HepG2 (cell line): ENCODE results near the gene SLC22A5. TPM values are rescaled to one million over a fixed set of nuclear protein-coding genes. Genes with fewer than 3 reads are reported as not detected.

Experiments used
- CBX5 ChIP-seq: sonication (generic); formaldehyde crosslinking; IDR thresholded peaks from 2 replicates; pipeline ENCODE4 v1.4.0; 2020; ENCODE audit warnings: missing genetic modification reagents, borderline replicate concordance
- CHD2 ChIP-seq: IDR thresholded peaks from 2 replicates; pipeline ENCODE4 v1.6.1; 2011; ENCODE audit warnings: low read depth, low read length, improper control_type of control experiment
- FOXA3 ChIP-seq: IDR thresholded peaks from 2 replicates; pipeline ENCODE4 v1.6.1; 2016; ENCODE audit warnings: missing genetic modification reagents, missing compliant biosample characterization
- MTF2 ChIP-seq: sonication (generic); formaldehyde crosslinking; IDR thresholded peaks from 2 replicates; pipeline ENCODE4 v1.5.0; 2020; ENCODE audit warnings: missing genetic modification reagents, borderline replicate concordance
- MXI1 ChIP-seq: IDR thresholded peaks from 3 replicates; pipeline ENCODE4 v1.6.1; 2012; ENCODE audit warnings: low read depth, low read length, inconsistent platforms, borderline replicate concordance
- NCOR1 ChIP-seq: fragments of 200-600 bp; sonication (generic); IDR thresholded peaks from 2 replicates; pipeline ENCODE4 v1.7.0; 2017; ENCODE audit warnings: antibody characterized with exemption, low read length, borderline replicate concordance
- RBFOX2 ChIP-seq: fragments of 200-400 bp; formaldehyde crosslinking; IDR thresholded peaks from 2 replicates; pipeline ENCODE4 v1.6.1; 2017; ENCODE audit warnings: low read depth, mild to moderate bottlenecking, low read length
- REPIN1 ChIP-seq: sonication (generic); formaldehyde crosslinking; IDR thresholded peaks from 2 replicates; pipeline ENCODE4 v1.8.0; 2022; ENCODE audit warnings: missing genetic modification reagents, low read depth, mild to moderate bottlenecking, borderline replicate concordance
- SMAD9 ChIP-seq: sonication (generic); formaldehyde crosslinking; IDR thresholded peaks from 2 replicates; pipeline ENCODE4 v1.5.1; 2020; ENCODE audit warnings: mild to moderate bottlenecking, missing genetic modification reagents
- TOPORS ChIP-seq: sonication (generic); formaldehyde crosslinking; IDR thresholded peaks from 2 replicates; pipeline ENCODE4 v1.8.0; 2023; ENCODE audit warnings: mild to moderate bottlenecking, missing genetic modification reagents
- XBP1 ChIP-seq: sonication (generic); formaldehyde crosslinking; IDR thresholded peaks from 2 replicates; pipeline ENCODE4 v1.5.0; 2020; ENCODE audit warnings: missing genetic modification reagents
- ZNF3 ChIP-seq: IDR thresholded peaks from 2 replicates; pipeline ENCODE4 v1.7.0; 2017; ENCODE audit warnings: inconsistent platforms
- ZNF441 ChIP-seq: sonication (generic); formaldehyde crosslinking; IDR thresholded peaks from 2 replicates; pipeline ENCODE4 v1.7.0; 2021; ENCODE audit warnings: missing genetic modification reagents, borderline replicate concordance
- ZNF510 ChIP-seq: sonication (generic); formaldehyde crosslinking; IDR thresholded peaks from 2 replicates; pipeline ENCODE4 v1.4.0; 2020; ENCODE audit warnings: low read depth, mild to moderate bottlenecking, missing genetic modification reagents
- ZNF557 ChIP-seq: sonication (generic); formaldehyde crosslinking; IDR thresholded peaks from 2 replicates; pipeline ENCODE4 v1.4.0; 2020; ENCODE audit warnings: missing genetic modification reagents
- ZNF619 ChIP-seq: sonication (generic); formaldehyde crosslinking; IDR thresholded peaks from 2 replicates; pipeline ENCODE4 v1.4.0; 2020; ENCODE audit warnings: mild to moderate bottlenecking, missing genetic modification reagents
- ZNF709 ChIP-seq: sonication (generic); formaldehyde crosslinking; IDR thresholded peaks from 2 replicates; pipeline ENCODE4 v1.5.0; 2020; ENCODE audit warnings: mild to moderate bottlenecking, missing genetic modification reagents
- ZNF746 ChIP-seq: sonication (generic); formaldehyde crosslinking; IDR thresholded peaks from 2 replicates; pipeline ENCODE4 v1.8.0; 2022; ENCODE audit warnings: mild to moderate bottlenecking, missing genetic modification reagents
- ZNF776 ChIP-seq: sonication (generic); formaldehyde crosslinking; IDR thresholded peaks from 2 replicates; pipeline ENCODE4 v1.4.0; 2020; ENCODE audit warnings: mild to moderate bottlenecking, missing genetic modification reagents
- polyA plus RNA-seq, 8 experiments: library from polyadenylated mRNA; depleted of rRNA in 3 of 8; stranded (reverse) in 7 of 8; unstranded in 1 of 8; fragments of >200 nt; fragmentation: Illumina TruSeq in 4 of 8; extraction: Trizol in 4 of 8; gene quantifications; 2 replicates each; pipeline versions ENCODE4 v1.2.1 to v1.2.3, GENCODE V29; 2011 to 2016; ENCODE audit warnings: low read depth in 4 of 8, missing spikeins in 1 of 8, mixed read lengths in 1 of 8; ENCODE audit not compliant: insufficient read depth in 1 of 8
- total RNA-seq, 5 experiments: library from RNA; depleted of rRNA; stranded (reverse); fragments of >200 nt; fragmentation: Illumina TruSeq; extraction: Trizol; gene quantifications; 2 replicates each; pipeline ENCODE4 v1.2.3, GENCODE V29; 2016; ENCODE audit warnings: low read depth in 1 of 5
- TF ChIP-seq, protein P1 (sequence below): sonication (generic); formaldehyde crosslinking; IDR thresholded peaks from 2 replicates; pipeline ENCODE4 v1.8.1; 2022; ENCODE audit warnings: mild to moderate bottlenecking, missing genetic modification reagents
- TF ChIP-seq, protein P2 (sequence below): IDR thresholded peaks from 2 replicates; pipeline ENCODE4 v1.6.1; 2016; ENCODE audit warnings: missing compliant biosample characterization, missing genetic modification reagents, borderline replicate concordance
- TF ChIP-seq, protein P3 (sequence below): sonication (generic); formaldehyde crosslinking; IDR thresholded peaks from 2 replicates; pipeline ENCODE4 v1.4.0; 2020; ENCODE audit warnings: missing genetic modification reagents; ENCODE audit errors: not compliant biosample characterization
- TF ChIP-seq, protein P4 (sequence below): sonication (generic); formaldehyde crosslinking; IDR thresholded peaks from 2 replicates; pipeline ENCODE4 v1.4.0; 2020; ENCODE audit warnings: missing genetic modification reagents
- TF ChIP-seq, protein P5 (sequence below): sonication (generic); formaldehyde crosslinking; IDR thresholded peaks from 2 replicates; pipeline ENCODE4 v1.4.0; 2020; ENCODE audit warnings: missing genetic modification reagents, low read depth, mild to moderate bottlenecking, borderline replicate concordance

Gene SLC22A5
- total and polyA plus RNA-seq, 2 of the 13 experiments (the other 11 are each of a cell fraction or from before 2014, with no cell fraction given), result 7.1 to 15.1 TPM

DNA sequence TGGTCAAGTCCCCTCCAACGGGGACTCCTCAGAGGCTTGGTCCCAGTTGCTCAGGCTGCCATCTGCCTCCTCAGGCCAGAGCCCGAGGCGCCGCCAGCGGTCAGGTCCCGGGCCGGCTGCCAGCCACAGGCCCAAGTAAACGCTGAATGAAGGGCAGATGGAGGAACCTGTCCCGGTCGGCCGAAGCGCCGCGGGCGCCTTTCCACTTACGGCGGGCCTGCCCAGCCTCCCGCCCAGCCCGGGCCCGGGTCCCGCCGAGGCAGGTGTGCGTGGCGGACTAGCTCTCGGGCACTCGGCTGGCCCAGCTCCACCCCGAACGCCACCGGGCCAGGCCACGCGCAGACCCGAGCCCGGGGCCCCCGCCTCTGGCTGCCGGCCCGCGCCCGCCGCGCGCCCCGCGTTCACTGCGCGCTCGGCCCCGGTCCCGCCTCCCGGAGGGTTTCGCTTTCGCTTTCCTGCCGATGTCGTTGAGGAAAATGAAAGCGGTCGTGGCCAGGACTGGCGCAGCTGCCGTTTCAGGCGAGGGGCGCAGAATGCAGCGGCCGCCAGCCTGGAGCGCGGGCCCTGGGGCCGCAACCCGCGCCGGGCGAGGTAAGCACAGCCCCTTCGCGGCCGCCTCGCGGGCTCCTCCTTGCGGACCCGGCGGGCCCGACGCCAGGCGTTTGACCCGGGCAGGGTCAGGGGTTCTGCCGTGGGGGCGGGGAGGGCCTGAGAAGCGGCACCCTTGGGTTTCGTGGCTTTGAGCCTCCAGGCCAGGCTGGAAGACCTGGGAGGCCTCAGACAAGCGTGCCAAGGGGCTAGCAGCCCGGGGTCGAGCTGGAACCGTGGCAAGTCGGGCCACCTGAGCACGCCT is 41.2 kb downstream of the SLC22A5 start (continued):
- TF ChIP-seq CHD2, result 0 out of 2 replicates have a peak, but pooled peaks have one; percentile 37
- TF ChIP-seq ZNF746 (CRISPR knock-in tag), result no peak
- 0 out of 2 replicates have a peak, but pooled peaks have one; percentile 54 for TF ChIP-seq ZNF709 (CRISPR knock-in tag)
- no peak for TF ChIP-seq XBP1
- TF ChIP-seq TOPORS (CRISPR knock-in tag), result 0 out of 2 replicates have a peak, but pooled peaks have one; percentile 61
- no peak for TF ChIP-seq ZNF619 (CRISPR knock-in tag)
- peak; percentile 0; the same call in 1 of the 2 replicates for TF ChIP-seq ZNF776 (CRISPR knock-in tag)
- TF ChIP-seq, protein P1, sequence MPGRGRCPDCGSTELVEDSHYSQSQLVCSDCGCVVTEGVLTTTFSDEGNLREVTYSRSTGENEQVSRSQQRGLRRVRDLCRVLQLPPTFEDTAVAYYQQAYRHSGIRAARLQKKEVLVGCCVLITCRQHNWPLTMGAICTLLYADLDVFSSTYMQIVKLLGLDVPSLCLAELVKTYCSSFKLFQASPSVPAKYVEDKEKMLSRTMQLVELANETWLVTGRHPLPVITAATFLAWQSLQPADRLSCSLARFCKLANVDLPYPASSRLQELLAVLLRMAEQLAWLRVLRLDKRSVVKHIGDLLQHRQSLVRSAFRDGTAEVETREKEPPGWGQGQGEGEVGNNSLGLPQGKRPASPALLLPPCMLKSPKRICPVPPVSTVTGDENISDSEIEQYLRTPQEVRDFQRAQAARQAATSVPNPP (CRISPR knock-in tag), result peak; percentile 74; the same call in 1 of the 2 replicates
- TF ChIP-seq, protein P2, sequence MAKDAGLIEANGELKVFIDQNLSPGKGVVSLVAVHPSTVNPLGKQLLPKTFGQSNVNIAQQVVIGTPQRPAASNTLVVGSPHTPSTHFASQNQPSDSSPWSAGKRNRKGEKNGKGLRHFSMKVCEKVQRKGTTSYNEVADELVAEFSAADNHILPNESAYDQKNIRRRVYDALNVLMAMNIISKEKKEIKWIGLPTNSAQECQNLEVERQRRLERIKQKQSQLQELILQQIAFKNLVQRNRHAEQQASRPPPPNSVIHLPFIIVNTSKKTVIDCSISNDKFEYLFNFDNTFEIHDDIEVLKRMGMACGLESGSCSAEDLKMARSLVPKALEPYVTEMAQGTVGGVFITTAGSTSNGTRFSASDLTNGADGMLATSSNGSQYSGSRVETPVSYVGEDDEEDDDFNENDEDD, result no peak; the same call in 1 of the 2 replicates
- TF ChIP-seq ZNF3 (CRISPR knock-in tag), result no peak
- peak; percentile 45; the same call in 1 of the 2 replicates for TF ChIP-seq ZNF557
- TF ChIP-seq, protein P3, sequence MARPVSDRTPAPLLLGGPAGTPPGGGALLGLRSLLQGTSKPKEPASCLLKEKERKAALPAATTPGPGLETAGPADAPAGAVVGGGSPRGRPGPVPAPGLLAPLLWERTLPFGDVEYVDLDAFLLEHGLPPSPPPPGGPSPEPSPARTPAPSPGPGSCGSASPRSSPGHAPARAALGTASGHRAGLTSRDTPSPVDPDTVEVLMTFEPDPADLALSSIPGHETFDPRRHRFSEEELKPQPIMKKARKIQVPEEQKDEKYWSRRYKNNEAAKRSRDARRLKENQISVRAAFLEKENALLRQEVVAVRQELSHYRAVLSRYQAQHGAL, result no peak
- TF ChIP-seq CBX5 (CRISPR knock-in tag), result peak; percentile 60; the same call in 1 of the 2 replicates
- no peak for TF ChIP-seq SMAD9 (CRISPR knock-in tag)
- 0 out of 2 replicates have a peak, but pooled peaks have one; percentile 50 for TF ChIP-seq ZNF510 (CRISPR knock-in tag)
- TF ChIP-seq FOXA3, result peak; percentile 21; the same call in 1 of the 2 replicates
- 0 out of 2 replicates have a peak, but pooled peaks have one; percentile 44 for TF ChIP-seq MTF2 (CRISPR knock-in tag)
- no peak for TF ChIP-seq NCOR1
- peak; percentile 58 for TF ChIP-seq REPIN1 (CRISPR knock-in tag)
- TF ChIP-seq, protein P4, sequence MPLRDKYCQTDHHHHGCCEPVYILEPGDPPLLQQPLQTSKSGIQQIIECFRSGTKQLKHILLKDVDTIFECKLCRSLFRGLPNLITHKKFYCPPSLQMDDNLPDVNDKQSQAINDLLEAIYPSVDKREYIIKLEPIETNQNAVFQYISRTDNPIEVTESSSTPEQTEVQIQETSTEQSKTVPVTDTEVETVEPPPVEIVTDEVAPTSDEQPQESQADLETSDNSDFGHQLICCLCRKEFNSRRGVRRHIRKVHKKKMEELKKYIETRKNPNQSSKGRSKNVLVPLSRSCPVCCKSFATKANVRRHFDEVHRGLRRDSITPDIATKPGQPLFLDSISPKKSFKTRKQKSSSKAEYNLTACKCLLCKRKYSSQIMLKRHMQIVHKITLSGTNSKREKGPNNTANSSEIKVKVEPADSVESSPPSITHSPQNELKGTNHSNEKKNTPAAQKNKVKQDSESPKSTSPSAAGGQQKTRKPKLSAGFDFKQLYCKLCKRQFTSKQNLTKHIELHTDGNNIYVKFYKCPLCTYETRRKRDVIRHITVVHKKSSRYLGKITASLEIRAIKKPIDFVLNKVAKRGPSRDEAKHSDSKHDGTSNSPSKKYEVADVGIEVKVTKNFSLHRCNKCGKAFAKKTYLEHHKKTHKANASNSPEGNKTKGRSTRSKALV (CRISPR knock-in tag), result peak; percentile 78; the same call in 1 of the 2 replicates
- TF ChIP-seq, protein P5, sequence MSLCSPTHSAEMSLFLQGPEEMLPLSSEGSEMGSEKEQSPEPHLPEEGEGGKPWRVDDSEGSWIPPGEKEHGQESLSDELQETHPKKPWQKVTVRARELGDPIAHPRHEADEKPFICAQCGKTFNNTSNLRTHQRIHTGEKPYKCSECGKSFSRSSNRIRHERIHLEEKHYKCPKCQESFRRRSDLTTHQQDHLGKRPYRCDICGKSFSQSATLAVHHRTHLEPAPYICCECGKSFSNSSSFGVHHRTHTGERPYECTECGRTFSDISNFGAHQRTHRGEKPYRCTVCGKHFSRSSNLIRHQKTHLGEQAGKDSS (CRISPR knock-in tag), result peak; percentile 81; the same call in 1 of the 2 replicates
- peak; percentile 89 for TF ChIP-seq RBFOX2
- peak; percentile 78 for TF ChIP-seq ZNF441 (CRISPR knock-in tag)
- TF ChIP-seq MXI1, result peak; percentile 47; the same call in 2 of the 3 replicates
